Umbilical cord (tissue), 2 donors: Measurements from ENCODE around the gene KIF1B. TPM values are rescaled to one million over a fixed set of nuclear protein-coding genes. Genes with fewer than 3 reads are reported as not detected.
"Not testable (repeated sequence)": the region's sequence is repeated elsewhere in the genome, so short reads cannot be mapped to it uniquely, and the experiment has no call there.

Source experiments
- DNase-seq: peaks from one replicate; pipeline ENCODE4 v3.0.0-alpha.2; 2015; ENCODE audit warnings: low spot score
- total RNA-seq: library from RNA; depleted of rRNA; stranded (reverse); fragments of >200 nt; gene quantifications from one replicate; pipeline ENCODE4 v1.2.3, GENCODE V29; 2014; ENCODE audit warnings: low replicate concordance; ENCODE audit not compliant: insufficient read depth

The KIF1B gene
- total RNA-seq, 1 donor from 2014 or later: 40.4 TPM

DNA sequence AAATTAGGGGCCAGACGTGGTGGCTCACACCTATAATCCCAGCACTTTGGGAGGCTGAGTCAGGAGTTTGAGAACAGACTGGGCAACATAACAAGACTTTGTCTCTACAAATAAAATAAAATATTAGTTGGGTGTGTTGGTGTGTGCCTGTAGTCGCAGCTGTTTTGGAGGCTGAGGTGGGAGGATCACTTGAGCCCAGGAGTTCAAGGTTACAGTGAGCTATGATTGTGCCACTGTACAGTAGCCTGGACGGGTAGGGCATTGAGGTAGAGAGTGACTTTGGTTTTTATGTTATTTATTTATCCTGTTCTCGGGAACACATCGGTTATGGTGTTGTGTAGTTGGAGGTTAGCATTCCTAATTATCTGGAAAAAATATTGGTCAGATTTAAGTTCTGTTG is 19.5 kb downstream of the KIF1B start:
- DNase-seq: no peak

DNA sequence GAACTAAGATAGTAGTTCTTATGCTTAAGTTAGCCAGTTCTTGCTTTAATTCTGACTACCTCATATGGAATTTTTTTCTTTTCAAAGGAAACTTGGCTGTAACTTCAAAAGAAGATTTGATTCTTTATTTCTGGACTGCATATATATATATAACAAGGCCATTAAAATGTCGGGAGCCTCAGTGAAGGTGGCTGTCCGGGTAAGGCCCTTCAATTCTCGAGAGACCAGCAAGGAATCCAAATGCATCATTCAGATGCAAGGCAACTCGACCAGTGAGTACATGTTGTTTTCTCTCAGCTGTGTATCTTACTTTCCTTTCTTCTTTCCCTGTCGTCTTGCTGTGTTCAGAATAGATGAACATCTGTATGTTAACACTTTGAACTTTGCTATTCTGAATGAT is 21.8 kb downstream of the KIF1B start:
- DNase-seq: peak; percentile 88

DNA sequence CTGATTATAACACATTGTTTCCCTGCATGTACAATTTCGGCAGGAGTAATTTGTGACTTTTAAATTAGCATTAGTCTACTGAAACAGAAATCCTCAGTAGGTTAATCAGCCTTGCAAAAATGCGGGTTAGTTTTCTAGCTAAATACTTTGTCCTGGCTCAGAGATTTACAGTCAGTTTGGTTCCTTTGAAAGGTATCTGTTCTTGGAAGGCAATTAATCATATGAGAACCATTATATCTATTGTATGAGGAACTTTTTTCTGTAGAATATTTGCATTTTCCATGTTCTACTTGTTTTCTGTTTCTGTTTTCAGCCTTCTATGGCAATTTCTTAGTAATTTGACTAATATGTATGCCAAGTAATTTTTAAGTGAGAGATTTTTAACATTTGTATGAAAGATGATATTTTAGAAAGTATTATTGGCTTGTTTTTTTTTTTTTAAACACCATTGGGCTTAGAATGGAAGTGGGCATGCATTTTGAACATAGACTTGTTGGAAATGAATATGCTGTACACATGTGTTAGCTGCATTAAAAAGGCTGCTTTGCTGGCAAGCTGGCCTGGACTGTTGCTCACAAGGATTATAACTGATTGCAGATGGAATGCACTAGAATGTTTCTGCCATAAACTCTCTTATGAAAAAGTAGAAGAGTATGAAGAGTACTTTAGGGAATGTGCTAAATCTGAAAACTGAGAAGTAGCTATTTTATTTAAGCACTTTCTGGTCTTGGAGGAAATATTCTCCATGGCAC is 26.2 kb downstream of the KIF1B start:
- DNase-seq: peak; percentile 82

DNA sequence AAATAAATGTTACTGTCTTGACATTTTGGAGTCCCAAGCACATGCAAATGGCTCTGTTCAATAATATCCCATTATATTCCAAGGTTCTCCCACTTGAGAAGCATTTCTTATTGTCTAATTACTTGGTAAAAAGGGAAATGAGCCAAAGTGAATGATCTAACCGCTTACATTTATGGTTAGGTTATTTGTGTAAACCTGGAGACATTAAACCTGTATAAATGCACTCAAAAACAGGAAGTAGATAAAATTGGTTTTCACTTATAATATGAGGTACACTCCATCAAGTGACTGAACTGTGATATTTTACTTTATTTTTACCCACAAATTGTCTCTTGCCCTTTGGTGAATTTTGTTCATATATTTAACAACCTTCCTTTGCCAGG is 26.8 kb downstream of the KIF1B start:
- no peak for DNase-seq

DNA sequence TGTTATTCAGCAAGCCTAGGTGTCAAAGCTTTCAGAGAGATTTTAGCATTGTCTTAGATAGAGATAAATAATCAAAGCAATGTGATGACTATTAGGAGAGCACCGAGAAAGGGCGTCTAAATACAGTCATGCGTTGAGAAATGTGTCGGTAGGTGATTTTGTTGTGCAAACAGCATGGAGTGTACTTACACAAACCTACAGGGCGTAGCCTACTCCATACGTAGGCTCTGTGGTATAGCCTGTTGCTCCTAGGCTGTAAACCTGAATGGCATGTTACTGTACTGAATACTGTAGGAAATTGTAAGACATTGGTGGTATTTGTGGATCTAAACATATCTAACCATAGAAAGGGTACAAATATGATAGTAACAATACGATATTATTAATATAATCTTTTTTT is 31.8 kb downstream of the KIF1B start:
- no peak for DNase-seq

DNA sequence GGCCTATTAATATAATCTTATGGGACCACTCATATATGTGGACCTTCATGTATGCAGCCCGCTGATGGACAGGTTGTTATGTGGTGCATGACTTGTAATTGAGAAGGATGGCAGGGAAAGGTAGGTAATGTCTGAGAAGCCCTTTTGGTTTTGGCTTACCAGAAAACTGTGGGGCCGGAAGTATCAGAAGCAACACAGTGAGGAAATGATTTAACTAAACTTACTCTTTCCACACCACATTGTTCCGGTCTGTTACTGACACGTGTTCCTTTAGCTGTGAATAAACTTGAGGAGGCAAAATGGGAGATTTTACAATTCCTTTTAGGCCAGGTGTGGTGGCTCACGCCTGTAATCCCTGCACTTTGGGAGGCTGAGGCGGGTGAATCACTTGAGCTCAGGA is 32.4 kb downstream of the KIF1B start:
- no peak for DNase-seq

DNA sequence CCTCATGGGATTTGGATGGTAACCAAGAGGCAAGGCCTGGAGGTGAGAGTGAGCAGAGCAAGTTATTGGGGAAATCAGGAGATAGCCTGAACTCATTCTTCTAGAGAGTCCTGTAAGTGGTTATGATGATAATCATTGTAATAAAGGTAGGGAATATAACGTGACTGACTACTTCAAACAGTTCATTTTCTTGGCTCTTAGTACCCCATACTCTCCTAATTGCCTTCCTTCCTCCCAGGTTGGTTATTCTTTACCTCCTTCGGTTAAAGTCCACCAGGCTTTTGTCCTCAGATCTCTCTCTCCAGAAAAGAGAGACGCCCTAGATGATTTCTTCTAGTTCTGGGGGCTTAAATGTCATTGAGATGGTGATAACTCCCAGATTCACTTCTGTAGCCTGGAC is 35.3 kb downstream of the KIF1B start:
- DNase-seq: no peak

DNA sequence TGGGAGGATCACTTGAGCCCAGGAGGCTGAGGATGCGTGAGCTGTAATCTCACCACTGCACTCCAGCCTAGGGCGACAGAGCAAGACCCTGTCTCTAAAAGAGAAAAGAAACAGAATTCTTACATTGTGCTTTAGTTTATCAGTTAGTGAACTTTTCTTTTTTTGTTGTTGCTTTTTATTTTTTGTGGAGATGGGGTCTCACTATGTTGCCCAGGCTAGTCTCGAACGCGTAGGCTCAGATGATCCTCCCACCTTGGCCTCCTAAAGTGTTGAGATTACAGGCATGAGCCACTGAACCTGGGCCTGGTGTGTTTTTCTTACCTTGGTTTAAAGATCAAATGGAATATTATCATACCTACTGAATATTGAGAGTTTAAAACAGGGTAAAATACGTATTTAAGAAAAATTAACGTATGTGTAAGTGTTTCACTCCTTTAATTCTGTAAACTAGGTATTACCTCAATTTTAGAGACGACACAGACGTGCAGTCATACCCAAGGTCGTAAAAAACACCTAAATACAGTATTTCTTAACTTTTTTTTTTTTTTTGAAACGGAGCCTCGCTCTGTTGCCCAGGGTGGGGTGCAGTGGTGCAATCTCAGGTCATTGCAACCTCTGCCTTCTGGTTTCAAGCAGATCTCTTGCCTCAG is 39.6 kb downstream of the KIF1B start:
- no peak for DNase-seq

DNA sequence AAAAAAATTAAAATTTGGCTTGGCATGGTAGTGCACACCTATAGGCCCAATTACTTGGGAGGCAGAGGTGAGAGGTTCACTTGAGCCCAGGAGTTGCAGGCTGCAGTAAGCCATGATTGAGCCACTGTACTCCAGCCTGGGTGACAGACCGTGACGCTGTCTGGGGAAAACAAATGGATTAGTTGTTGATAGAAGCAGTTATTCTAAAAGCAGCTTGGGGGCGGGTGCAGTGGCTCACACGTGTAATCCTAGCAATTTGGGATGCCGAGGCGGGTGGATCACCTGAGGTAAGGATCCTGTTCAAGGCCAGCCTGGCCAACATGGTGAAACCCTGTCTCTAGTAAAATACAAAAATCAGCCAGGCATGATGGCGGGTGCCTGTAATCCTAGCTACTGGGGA is 40.3 kb downstream of the KIF1B start:
- DNase-seq: no peak

DNA sequence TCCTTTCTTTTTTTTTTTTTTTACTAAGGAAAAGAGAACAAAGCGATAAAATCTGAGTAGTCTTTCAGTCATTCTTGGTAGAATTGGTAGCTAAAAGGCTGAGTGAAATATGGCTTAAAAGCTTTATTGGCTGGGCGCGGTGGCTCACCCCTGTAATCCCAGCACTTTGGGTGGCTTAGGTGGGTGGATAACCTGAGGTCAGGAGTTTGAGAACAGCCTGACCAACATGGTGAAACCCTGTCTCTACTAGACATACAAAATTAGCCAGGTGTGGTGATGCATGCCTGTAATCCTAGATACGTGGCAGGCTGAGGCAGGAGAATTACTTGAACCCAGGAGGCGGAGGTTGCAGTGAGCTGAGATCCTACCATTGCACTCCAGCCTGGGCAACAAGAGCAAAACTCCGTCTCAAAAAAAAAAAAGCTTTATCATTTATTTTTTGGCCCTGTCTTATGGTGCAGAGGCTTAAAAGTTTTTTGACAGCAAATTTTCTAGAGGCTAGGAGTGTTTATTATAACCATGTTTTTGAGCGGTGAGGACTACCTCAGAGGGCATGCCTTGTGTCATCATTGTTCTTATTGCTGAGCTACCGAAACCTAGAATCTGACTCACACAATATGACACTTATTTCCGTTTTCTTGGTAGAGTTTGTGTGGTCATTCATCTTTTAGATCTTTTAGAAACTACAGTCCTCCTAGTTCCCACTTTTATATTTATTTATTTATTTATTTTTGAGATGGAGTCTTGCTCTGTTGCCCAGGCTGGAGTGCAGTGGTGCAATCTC is 41.1 kb downstream of the KIF1B start:
- DNase-seq: peak; percentile 64

DNA sequence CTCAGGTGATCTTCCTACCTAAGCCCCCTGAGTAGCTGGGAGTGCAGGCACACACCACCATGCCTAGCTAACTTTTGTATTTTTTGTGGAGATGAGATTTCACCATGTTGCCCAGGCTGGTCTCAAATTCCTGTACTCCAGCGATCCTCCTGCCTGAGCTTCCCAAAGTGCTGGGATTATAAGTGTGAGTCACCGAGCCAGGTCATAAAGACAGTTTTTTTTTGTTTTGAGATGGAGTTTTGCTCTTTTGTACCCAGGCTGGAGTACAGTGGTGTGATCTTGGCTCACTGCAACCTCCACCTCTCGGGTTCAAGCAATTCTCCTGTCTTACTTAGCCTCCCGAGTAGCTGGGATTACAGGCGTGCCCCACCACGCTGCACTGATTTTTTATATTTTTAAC is 42.1 kb downstream of the KIF1B start:
- peak; percentile 83 for DNase-seq

DNA sequence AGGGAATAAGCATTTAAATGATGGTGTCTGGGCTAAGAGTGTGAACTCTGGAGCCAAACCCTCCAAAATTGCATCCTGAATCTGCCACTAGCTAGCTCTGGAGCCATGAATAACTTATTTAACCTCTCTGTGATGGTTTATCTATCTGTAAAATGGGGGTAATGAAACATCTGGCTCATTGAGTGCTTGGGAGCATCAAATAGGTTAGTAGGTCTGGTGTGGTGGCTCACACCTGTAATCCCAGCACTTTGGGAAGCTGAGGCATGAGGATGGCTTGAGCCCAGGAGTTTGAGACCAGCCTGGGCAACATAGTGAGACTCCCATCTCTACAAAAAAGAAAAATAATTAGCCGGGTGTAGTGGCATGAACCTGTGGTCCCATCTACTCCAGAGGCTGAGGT is 42.8 kb downstream of the KIF1B start:
- DNase-seq: no peak

DNA sequence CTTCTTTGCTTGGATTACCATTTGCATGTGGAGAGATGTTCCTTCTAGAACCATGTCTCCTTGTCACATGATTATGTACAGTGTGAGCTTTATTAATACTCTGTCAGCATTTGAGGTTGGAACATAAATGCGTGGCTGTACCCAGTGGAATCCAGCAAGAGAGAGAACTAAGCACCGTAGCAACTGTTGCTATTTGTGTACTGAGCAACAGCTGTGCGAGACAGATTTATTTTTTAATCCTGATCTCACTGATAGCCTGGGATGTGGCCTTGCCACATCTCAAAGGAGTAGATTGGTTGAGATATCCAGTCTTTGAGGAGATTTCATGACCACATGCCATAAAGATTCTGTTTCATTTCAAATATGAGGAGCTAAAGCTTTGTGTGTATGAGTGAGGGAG is 43.4 kb downstream of the KIF1B start:
- peak; percentile 99 for DNase-seq

DNA sequence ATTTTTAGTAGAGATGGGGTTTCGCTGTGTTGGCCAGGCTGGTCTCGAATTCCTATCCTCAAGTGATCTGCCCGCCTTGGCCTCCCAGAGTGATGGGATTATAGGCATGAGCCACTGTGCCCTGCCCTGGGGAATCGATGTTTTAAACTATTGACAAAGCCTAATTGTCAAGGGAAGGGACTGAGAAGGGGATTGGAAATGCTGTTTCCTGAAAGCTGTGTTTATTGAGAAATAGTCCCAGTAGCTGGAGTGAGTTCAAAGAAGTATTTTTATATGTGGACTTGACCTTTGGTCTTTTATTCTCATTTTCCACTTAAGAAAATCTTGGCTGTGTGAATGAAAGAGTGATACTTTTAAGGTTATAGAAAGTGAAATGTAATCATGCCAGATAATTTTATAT is 47.5 kb downstream of the KIF1B start:
- peak; percentile 42 for DNase-seq

DNA sequence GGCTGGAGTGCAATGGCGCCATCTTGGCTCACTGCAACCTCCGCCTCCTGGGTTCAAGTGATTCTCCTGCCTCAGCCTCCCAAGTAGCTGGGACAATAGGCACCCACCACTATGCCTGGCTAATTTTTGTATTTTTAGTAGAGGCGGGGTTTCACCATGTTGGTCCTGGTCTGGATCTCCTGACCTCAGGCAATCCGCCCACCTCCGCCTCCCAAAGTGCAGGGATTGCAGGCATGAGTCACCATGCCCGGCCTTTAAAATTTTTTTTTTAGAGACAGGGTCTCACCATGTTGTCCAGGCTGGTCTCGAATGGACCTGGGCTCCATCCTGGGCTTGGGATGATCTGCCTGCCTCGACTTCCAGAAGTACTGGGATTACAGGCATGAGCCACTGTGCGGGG is 49.2 kb downstream of the KIF1B start:
- DNase-seq: not testable (repeated sequence)

DNA sequence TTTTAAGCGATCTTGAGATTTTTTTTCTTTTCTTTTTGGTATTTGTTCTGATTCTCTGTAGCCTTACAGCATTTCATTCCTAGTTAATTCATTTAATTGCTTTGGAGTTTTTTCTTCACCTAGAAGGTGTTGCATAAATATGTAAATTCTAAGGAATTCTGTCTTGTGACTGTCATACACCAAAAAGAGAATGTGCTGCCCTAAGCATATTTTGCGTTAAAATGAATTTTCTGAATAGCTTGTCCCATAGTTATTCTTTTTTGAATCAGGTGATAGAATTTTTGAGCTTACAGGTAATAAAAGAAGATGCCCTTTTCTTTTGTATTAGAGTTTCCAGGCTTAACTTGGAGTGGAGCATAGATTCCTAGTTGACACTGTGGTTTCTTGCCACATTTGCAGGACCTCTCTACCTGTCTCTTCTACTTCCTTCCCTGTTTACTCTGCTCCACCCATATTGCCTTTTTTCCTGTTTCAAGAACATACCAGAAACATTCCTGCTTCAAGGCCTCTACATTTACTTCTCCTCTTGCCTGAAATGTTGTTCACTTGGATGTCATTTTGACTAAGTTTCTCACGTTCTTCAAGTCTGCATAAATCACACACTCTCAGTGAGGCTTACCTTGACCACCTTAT is 53.2 kb downstream of the KIF1B start:
- no peak for DNase-seq

DNA sequence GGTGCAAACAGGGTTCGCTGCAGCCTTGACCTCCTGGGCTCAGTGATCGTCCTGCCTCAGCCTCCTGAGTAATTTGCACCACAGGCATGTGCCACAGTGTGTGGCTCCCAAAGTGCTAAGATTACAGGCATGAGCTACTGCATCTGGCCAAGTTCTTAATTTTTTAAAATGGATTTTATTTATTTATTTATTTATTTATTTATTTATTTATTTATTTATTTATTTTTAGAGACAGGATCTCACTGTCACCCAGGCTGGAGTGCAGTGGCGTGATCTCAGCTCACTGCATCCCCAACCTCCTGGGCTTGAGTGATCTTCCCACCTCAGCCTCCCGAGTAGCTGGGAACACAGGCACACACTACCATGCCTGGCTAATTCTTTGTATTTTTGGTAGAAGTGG is 54.7 kb downstream of the KIF1B start:
- DNase-seq: no peak

DNA sequence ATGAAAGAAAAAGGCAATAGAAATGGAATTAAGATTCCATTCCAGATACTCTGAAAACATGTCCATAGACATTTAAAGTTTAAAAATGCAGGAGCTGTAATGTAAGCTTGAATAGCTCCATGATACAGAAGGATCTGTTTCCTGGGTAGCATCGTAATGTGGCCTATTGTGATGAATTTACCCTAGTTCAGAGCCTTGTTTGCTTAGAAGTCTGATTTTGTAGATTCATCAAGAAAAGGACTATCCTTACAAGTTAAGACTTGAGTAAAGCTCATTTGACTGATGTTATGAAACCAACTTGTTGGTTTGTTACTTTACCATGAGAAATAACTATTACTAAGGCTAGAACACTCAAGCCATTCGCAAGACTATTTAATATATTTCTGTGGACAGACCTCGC is 55.5 kb downstream of the KIF1B start:
- DNase-seq: no peak

DNA sequence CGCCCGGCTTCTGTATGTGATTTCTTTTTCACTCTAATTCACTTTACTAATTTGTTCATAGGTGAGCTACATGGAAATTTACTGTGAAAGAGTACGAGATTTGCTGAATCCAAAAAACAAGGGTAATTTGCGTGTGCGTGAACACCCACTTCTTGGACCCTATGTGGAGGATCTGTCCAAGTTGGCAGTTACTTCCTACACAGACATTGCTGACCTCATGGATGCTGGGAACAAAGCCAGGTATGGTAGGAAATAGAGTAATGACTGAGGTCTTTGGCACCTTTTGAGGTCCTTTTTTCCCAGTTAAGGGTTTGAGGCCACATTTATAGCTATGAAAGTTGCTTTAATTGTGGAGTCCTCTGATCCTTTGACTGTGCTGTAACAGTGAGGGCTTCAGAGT is 56.9 kb downstream of the KIF1B start:
- no peak for DNase-seq

DNA sequence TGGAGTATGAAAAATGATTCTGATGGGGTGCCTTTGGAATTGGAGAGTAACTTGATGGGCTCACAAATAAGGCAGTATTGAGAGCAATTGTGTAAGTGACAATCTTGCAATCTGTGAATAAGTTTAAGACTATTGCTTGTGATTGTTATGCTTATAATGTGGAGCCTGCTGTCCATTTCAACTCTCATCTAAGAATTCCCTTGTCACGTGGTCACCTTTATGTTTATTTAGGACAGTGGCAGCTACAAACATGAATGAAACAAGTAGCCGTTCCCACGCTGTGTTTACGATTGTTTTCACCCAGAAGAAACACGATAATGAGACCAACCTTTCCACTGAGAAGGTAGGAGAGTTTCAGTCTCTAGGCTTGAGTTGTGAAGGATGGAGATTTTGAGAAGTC is 57.6 kb downstream of the KIF1B start:
- DNase-seq: no peak

DNA sequence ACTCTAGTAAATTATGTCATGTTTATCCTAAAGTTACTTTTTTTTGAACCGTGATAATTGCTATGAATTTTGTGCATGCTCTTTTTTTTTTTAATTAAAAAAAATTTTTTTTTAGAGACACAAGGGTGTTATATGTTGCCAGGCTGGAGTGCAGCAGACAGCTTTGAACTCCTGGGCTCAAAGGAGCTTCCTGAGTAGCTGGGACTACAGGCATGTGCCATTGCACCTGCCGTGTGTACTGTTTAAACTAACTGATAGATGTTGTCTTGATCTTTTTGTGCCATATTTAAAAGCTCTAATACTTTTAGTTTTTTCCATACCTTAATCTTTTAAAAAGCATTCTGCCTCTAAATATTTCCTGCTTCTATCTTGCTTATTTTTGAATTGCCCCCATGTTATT is 60.7 kb downstream of the KIF1B start:
- no peak for DNase-seq

DNA sequence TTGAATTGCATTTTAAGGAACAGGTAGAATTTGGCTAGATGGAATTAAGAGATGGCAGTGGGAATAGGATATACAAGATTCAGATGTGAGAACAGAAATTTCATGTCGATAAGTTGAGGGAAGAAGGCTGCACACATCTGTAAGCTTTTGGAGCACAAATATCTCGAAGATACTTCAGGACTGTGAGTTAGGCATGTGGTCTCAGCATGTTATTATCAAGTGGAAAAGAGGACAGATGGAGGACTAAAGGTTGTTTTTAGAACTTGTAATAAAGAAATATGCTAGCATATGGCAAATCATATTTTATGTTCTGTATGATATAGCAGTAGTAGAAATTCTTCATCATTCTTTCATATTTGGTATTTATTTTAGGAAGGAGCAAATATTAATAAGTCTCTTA is 61.5 kb downstream of the KIF1B start:
- DNase-seq: no peak
